OCI-LY1 (cell line): ENCODE results near the gene FNDC8.

Experiments used
- EZH2 ChIP-seq: fragments of 200-600 bp; sonication (generic), shearing (Covaris generic); IDR thresholded peaks from 2 replicates; pipeline ENCODE4 v1.8.0; 2017; ENCODE audit warnings: borderline replicate concordance, mixed run types, mild to moderate bottlenecking, antibody characterized with exemption, low read length, moderate library complexity, mixed read lengths
- TF ChIP-seq, protein P1 (sequence below): fragments of 200-600 bp; sonication (generic), shearing (Covaris generic); IDR thresholded peaks from 2 replicates; pipeline ENCODE4 v1.5.1; 2017; ENCODE audit warnings: mild to moderate bottlenecking, antibody characterized with exemption, low read length, moderate library complexity, mixed read lengths

DNA sequence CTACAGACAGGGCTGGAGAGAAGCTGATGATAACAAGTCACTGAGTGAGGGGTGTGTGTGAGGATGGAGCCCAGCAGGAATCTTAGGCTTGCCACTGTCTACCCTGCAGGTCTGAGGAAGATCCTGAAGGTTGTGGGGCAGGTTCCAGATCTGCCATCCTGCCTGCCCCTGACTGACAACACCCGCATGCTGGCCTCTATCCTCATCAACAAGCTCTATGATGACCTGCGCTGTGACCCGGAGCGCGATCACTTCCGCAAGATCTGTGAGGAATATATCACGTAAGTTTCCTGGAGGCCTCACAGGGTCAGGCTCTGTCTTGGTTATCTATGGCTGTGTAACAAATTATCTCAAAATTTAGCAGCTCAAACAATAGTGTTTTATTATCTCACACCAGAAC lies 42.5 kb downstream of the FNDC8 start:
- TF ChIP-seq, protein P1, sequence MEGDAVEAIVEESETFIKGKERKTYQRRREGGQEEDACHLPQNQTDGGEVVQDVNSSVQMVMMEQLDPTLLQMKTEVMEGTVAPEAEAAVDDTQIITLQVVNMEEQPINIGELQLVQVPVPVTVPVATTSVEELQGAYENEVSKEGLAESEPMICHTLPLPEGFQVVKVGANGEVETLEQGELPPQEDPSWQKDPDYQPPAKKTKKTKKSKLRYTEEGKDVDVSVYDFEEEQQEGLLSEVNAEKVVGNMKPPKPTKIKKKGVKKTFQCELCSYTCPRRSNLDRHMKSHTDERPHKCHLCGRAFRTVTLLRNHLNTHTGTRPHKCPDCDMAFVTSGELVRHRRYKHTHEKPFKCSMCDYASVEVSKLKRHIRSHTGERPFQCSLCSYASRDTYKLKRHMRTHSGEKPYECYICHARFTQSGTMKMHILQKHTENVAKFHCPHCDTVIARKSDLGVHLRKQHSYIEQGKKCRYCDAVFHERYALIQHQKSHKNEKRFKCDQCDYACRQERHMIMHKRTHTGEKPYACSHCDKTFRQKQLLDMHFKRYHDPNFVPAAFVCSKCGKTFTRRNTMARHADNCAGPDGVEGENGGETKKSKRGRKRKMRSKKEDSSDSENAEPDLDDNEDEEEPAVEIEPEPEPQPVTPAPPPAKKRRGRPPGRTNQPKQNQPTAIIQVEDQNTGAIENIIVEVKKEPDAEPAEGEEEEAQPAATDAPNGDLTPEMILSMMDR: no peak
- no peak for TF ChIP-seq EZH2
